ENCODE results near the gene GCSAML. TPM values are rescaled to one million over a fixed set of nuclear protein-coding genes. Genes with fewer than 3 reads are reported as not detected.

GCSAML gene
- total and polyA plus RNA-seq, 2 of the 4 experiments (the other 2 are of a cell fraction) = not detected

Small RNA genes within 50 kb of the gene (microRNA-seq; reads per million reads assigned to microRNA genes)
- gene RF00026 (ENCODE audit: insufficient read depth, insufficient read length) = not detected

Small RNA genes within 50 kb of the gene (small RNA-seq; reads per million reads assigned to genes)
- gene RF00026 = 0 reads per million in 5 experiments

Other genes with a start within 250 kb of the GCSAML start
- gene ZNF496, start 217.3 kb upstream of the GCSAML start, total RNA-seq (2012; rRNA removed) = 8.9 and 11.7 TPM in 2 replicates
- gene ZNF496, start 217.3 kb upstream of the GCSAML start, polyA plus RNA-seq (2012; rRNA removed) = 16.2 and 17.1 TPM in 2 replicates
- gene NLRP3, start 133.0 kb upstream of the GCSAML start, total RNA-seq (2012; rRNA removed) = 0.18 TPM in 1 of 2 replicates, not detected in the other
- 0.03 TPM in 1 of 2 replicates, not detected in the other for gene NLRP3, start 133.0 kb upstream of the GCSAML start, polyA plus RNA-seq (2012; rRNA removed)
- gene OR2B11, start 91.0 kb upstream of the GCSAML start, total RNA-seq (2012; rRNA removed) = not detected in 2 replicates
- not detected in 2 replicates for gene OR2B11, start 91.0 kb upstream of the GCSAML start, polyA plus RNA-seq (2012; rRNA removed)
- gene OR2C3, start 12.7 kb upstream of the GCSAML start, total RNA-seq (2012; rRNA removed) = not detected in 2 replicates
- not detected in 2 replicates for gene OR2C3, start 12.7 kb upstream of the GCSAML start, polyA plus RNA-seq (2012; rRNA removed)
- not detected in 2 replicates for gene OR2G2, start 39.2 kb downstream of the GCSAML start, total RNA-seq (2012; rRNA removed)
- not detected in 2 replicates for gene OR2G2, start 39.2 kb downstream of the GCSAML start, polyA plus RNA-seq (2012; rRNA removed)
- gene OR2G3, start 56.5 kb downstream of the GCSAML start, total RNA-seq (2012; rRNA removed) = not detected in 2 replicates
- gene OR2G3, start 56.5 kb downstream of the GCSAML start, polyA plus RNA-seq (2012; rRNA removed) = not detected in 2 replicates
- gene OR13G1, start 130.6 kb downstream of the GCSAML start, total RNA-seq (2012; rRNA removed) = not detected in 2 replicates
- not detected in 2 replicates for gene OR13G1, start 130.6 kb downstream of the GCSAML start, polyA plus RNA-seq (2012; rRNA removed)
- gene OR6F1, start 167.5 kb downstream of the GCSAML start, total RNA-seq (2012; rRNA removed) = not detected in 2 replicates
- gene OR6F1, start 167.5 kb downstream of the GCSAML start, polyA plus RNA-seq (2012; rRNA removed) = not detected in 2 replicates
- not detected in 2 replicates for gene OR14K1, start 189.5 kb downstream of the GCSAML start, total RNA-seq (2012; rRNA removed)
- not detected in 2 replicates for gene OR14K1, start 189.5 kb downstream of the GCSAML start, polyA plus RNA-seq (2012; rRNA removed)
- not detected in 2 replicates for gene OR14A2, start 199.0 kb downstream of the GCSAML start, total RNA-seq (2012; rRNA removed)
- gene OR14A2, start 199.0 kb downstream of the GCSAML start, polyA plus RNA-seq (2012; rRNA removed) = not detected in 2 replicates
- not detected in 2 replicates for gene OR1C1, start 211.4 kb downstream of the GCSAML start, total RNA-seq (2012; rRNA removed)
- not detected in 2 replicates for gene OR1C1, start 211.4 kb downstream of the GCSAML start, polyA plus RNA-seq (2012; rRNA removed)